GM12872 (cell line): Measurements from ENCODE around the gene PDE8B.

Experiments used
- CTCF ChIP-seq: IDR thresholded peaks from 3 replicates; pipeline ENCODE4 v1.5.1; 2011; ENCODE audit warnings: low read depth, mild to moderate bottlenecking, low read length, moderate library complexity; ENCODE audit not compliant: insufficient read depth

Gene PDE8B

GRCh38 chr5:77305956-77306355, 95.5 kb downstream of the PDE8B start:
- TF ChIP-seq CTCF: no peak

- TF ChIP-seq CTCF: no peak
These were observed 96.1 kb downstream of the PDE8B start for GRCh38 chr5:77306531-77306930.

GRCh38 chr5:77308154-77308960, 97.9 kb downstream of the PDE8B start:
- no peak for TF ChIP-seq CTCF

- TF ChIP-seq CTCF: no peak
These were observed 98.7 kb downstream of the PDE8B start for GRCh38 chr5:77309140-77309539.

GRCh38 chr5:77310494-77311213, 100.2 kb downstream of the PDE8B start:
- no peak for TF ChIP-seq CTCF

GRCh38 chr5:77311214-77311571, 100.7 kb downstream of the PDE8B start:
- TF ChIP-seq CTCF: no peak

GRCh38 chr5:77312413-77312812, 101.9 kb downstream of the PDE8B start:
- TF ChIP-seq CTCF: no peak
